ENCODE data around the gene RSF1.
"Not testable (repeated sequence)": the region's sequence is repeated elsewhere in the genome, so short reads cannot be mapped to it uniquely, and the experiment has no call there.

The RSF1 gene

DNA sequence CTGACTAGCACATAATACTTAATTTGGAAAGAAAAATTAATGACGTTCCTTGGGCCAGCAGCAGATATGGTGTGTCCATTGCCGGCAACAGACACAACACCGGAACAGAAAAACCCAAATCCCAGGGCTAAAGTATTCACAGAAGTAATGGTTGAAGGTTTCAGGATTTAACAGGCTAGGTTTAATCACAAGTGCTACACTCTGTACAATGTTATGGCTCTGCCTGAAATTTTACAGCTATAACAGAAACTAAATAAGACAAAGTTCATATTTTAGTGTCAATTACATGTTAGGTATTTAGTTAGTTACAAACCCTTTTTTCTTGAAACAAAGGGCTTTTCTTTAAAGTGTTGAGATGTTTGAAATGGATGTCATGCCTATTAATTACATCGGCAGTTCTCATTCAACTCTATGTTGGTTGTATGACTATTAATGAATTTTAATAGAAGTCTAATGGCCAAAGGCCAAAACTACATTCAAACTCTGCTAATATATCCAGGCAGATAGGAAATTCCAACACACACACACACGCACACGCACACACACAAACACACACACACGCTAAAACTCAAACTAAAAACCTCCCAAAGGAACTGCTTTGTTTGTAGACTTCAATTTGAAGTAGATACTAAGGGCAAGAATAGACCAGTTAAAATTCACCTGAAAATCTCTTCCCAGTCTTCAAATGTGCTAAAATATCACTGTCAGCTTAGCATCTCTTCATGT lies 155.1 kb downstream of the RSF1 start:
- DNase-seq = no peak

DNA sequence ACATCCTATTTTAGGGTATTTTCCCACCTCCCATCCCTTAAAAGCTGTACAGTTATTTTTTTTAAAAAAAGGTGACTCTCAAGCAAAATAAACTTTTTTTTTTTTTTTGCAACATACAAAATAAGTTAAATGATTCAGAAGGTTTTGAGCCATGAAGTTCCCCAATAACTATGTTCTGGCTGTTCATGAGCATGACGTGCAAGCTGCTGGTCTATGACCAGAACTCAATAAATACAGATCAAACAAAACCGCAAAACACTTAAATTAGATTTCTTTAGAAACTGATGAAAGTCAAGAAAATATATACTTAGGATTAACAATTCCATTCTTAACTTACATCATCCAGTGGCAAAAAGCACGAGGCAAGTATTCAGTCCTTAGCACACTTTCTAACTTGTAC lies 158.9 kb downstream of the RSF1 start:
- DNase-seq = no peak

DNA sequence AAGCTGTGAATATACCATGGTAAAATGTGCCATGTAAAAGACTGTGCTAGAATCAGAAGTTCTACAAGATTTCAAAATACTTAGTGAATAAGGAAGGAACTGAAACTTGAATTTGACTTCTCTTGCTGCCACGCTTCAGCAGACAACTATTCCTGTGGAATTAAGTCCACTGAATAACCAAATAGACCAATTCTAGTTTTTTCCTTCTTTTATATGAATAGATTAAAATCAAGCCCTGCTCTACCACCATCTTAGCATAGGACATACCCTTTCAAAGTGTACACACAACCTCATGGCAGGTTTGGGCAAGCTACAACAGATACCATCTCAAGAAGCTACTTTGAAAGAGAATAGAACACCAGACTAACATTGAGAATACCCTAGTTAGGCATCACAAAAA lies 159.6 kb downstream of the RSF1 start:
- DNase-seq = no peak

- no peak for DNase-seq
These were observed 162.1 kb downstream of the RSF1 start for GRCh38 chr11:77658213-77659013.

- DNase-seq = no peak
These were observed 164.2 kb downstream of the RSF1 start for GRCh38 chr11:77656362-77656761.

- DNase-seq = no peak
These were observed 165.6 kb downstream of the RSF1 start for GRCh38 chr11:77654770-77655434.

DNA sequence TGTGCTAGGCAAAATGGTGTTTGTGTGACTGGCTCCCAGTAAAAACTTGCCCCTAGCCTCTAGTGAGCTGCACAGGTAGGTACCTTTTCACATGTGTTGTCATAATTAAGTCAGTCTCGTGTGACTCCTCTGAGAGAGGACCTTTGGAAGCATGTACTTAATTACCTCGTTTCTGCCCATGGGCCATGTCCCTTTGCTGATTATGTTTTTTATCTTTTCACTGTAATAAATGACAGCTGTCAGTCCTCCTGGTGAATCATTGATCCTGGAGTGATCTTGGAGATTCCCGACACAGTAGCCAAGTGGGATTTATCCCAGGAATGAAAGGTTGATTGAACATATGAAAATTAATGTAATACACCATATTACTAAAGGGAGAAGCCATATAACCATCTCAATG lies 170.4 kb downstream of the RSF1 start:
- DNase-seq = no peak

GRCh38 chr11:77647654-77648305 lies 172.7 kb downstream of the RSF1 start:
- no peak for DNase-seq

- no peak for DNase-seq
These were observed 175.6 kb downstream of the RSF1 start for GRCh38 chr11:77644887-77645286.

DNA sequence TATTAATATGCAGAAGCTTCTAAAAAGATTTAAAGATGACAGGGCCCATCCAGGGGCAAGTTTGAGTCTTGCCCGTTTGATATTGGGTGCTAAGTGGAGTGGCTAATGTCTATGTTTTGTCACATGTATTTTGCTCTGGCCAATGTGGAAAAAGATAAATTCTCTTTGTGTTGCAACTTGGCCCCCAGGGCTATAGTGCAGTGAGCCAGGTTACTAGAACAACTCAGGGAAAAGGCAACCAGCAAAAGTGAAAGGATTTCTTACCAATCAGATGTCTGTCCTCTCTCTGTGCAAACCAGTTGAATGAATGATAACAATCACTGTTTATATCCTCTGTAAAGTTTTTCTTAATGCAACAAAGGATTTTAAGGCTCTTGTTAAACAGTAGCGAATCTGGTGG lies 178.3 kb downstream of the RSF1 start:
- no peak for DNase-seq

DNA sequence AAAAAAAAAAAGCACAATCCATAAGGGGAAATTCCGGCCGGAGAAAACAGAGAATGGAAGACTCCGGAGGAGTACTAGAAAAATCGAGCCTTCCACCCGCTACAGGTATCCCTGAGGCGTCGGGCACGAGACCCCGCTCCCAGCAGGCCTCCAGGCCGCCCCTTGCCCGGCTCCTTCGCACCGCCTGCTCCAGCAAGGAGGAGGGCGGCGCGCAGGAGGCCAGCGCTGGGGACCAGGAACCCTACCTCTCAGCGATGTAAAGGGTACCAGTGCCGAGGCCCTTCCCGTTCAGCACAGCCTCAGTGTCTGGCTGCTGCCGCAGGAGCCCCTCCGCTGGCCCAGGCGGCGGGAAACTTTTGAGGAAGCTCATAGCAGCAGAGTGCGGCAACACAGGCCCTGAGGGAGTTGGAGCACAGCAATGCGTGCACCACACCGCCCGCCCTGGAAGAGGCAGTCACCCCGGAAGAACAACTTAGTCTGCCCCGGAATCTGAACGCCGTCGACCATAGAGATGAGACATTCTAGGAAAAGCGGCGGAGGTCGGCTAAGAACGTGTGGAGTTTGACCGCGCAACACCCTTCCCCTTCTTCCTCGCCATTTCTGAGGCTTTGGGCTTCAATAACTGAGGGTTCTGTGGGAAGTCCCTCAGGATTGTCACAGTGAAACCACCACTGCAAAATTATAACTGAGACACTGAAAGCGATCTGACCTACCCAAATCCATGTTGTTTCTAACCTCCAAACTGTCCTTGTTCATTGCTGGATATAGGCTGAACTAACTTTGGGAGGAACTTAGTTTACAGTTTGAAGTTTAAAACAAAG lies 183.0 kb downstream of the RSF1 start, which contains the start of gene CLNS1A:
Gene CLNS1A (minus strand): TSS at position 450 of the 821 bp plus-strand sequence. CDS start 80 bp downstream, at position 370.
- peak; percentile 82 for DNase-seq

DNA sequence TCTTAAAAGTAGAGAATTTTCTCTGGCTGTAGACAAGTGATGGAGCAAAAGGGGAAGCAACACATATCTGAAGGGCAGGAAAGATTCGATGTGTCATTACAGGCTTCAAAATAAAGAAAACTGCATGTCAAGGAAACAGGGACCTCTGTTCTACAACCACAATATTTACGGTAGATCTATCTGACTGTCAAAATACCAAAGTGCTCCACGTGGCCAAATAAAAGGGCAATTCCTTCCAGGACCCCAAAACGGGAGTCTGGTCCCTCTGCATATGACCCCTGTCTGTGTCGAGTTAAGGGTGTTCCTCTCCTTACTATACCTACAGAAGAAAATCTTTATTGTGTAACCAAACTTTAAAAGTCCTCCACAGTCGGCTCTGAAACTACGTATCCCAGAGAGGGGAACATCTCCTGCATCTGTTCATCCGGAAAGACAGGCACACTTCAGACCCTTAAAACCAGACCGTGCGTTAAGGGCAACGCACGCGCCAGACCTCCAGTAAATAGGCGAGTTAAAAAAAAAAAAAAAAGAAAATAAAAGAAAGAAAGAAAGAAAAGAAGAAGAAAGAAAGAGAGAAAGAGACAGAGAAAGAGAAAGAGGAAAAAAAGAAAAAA lies 183.7 kb downstream of the RSF1 start:
- no peak for DNase-seq

- not testable (repeated sequence) for DNase-seq
These were observed 186.6 kb downstream of the RSF1 start for GRCh38 chr11:77633926-77634325.

DNA sequence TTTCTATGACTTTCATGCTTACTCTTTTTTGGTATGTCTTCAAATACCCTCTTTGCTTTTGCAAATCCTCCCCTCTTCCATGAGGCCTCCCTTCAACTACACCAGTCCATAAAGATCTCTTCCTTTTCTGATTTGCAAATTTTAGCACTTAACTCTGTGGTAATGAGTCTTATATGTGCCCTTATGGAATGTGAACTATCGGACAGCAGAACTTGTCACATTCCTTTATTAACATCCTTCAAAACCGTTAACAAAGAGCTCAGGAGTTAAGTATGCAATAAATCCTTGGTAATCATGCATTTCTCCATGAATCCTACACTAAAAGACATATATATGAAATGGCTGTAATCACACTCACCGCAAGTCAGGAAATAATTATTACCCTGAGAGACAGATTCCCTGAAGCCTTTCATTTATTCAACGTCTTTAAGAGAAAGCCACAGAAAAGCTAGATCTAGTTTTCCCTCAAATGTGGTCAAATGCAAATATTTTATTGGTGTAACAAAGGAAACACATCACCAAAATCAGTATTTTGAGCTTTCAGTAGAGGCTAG lies 190.3 kb downstream of the RSF1 start:
- DNase-seq = no peak

GRCh38 chr11:77619576-77620198 lies 200.8 kb downstream of the RSF1 start:
- peak; percentile 32 for DNase-seq

DNA sequence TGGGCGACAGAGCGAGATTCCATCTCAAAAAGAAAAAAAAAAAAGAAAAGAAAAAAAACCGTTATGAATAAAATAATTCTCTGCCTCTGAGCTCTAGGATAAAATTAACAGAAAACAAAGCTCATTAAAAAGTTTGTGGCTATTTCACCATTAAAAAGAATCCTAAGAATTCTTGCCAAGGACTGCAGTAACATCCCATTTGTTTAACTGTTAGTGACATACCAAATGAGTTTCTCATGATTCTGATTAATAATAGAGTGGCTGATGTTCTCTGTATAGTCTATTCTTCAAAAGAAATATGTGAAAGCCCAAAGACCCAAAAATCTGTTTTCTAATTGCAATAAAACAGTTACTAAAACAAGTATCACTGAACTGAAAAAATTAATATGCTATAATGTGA lies 202.6 kb downstream of the RSF1 start:
- DNase-seq = no peak

- no peak for DNase-seq
These were observed 208.6 kb downstream of the RSF1 start for GRCh38 chr11:77611921-77612320.

All from NCI-H2029 (cell line).